ENCODE measurements around the gene LUZP4. TPM values are rescaled to one million over a fixed set of nuclear protein-coding genes. Genes with fewer than 3 reads are reported as not detected.
A peak's percentile ranks its signal among the peaks of the same experiment; 100 is the strongest.

LUZP4 gene
- total RNA-seq, 2 experiments from 2014 or later: not detected

DNA sequence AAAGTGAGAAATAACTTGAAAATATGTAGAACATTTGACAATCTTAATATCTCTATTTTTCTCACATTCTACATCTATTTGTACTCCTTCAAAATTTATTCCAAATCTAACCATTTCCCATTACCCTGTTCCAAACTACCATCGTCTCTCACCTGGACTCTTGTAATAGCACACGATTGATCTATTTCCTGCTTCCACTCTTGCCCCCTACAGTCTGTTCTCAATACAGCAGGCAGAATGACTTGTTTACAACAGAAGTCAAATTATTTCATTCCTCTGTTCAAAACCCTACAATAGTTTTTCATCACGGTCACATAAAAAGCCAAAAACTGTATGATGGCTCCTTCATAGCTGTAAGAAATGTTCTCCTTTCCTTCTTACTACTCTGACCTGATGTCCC lies 21.1 kb upstream of the LUZP4 start:
- no peaks in the 10 kb centered on the region for H3K36me3 ChIP-seq (ENCODE audit: insufficient read depth, low read length)
- H3K4me1 ChIP-seq (ENCODE audit: insufficient read depth, low read length, poor library complexity, severe bottlenecking): no peaks in the 10 kb centered on the region
- H4K20me1 ChIP-seq (ENCODE audit: insufficient read depth, low read length): no peaks in the 10 kb centered on the region
- no TSS peak for BruUV-seq (replicated peaks)
- no peaks in the 10 kb centered on the region for H3K9me2 ChIP-seq (ENCODE audit: insufficient read depth, low read length)
- no peaks in the 10 kb centered on the region for H3K79me2 ChIP-seq (ENCODE audit: insufficient read depth, low read depth, low read length)
- no peak overlapping the region for H3K27ac ChIP-seq (ENCODE audit: low read depth, low read length, poor library complexity, severe bottlenecking)
- no peaks in the 10 kb centered on the region for H3K9me3 ChIP-seq (ENCODE audit: low read length)
- no peak for DNase-seq (ENCODE audit: low spot score)
- intact Hi-C loops (cut with micrococcal nuclease; ENCODE audit: unreplicated experiment): no loop called here
- TF ChIP-seq, protein P1, sequence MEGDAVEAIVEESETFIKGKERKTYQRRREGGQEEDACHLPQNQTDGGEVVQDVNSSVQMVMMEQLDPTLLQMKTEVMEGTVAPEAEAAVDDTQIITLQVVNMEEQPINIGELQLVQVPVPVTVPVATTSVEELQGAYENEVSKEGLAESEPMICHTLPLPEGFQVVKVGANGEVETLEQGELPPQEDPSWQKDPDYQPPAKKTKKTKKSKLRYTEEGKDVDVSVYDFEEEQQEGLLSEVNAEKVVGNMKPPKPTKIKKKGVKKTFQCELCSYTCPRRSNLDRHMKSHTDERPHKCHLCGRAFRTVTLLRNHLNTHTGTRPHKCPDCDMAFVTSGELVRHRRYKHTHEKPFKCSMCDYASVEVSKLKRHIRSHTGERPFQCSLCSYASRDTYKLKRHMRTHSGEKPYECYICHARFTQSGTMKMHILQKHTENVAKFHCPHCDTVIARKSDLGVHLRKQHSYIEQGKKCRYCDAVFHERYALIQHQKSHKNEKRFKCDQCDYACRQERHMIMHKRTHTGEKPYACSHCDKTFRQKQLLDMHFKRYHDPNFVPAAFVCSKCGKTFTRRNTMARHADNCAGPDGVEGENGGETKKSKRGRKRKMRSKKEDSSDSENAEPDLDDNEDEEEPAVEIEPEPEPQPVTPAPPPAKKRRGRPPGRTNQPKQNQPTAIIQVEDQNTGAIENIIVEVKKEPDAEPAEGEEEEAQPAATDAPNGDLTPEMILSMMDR (conservative IDR thresholded peaks at IDR 0.05; ENCODE audit: low read length): 0 out of 2 replicates have a peak, but pooled peaks have one; percentile 22
- no peak for TF ChIP-seq EZH2phosphoT487 (IDR thresholded peaks at IDR 0.05; ENCODE audit: borderline replicate concordance, low read depth, low read length)
- no peak overlapping the region for H3K4me2 ChIP-seq (ENCODE audit: low read length)
- ChIA-PET POLR2A (interaction anchor here (0.6 kb wide), 1 partner anchor 24 kb away, joined by 3 read pairs; no protein-coding TSS in a partner anchor), CTCF (ENCODE audit: unreplicated experiment) (no interaction called here)
- H2AFZ ChIP-seq (ENCODE audit: low read length): no peak overlapping the region
- H3K4me3 ChIP-seq (ENCODE audit: low read depth, low read length, poor library complexity, severe bottlenecking): no peak overlapping the region

DNA sequence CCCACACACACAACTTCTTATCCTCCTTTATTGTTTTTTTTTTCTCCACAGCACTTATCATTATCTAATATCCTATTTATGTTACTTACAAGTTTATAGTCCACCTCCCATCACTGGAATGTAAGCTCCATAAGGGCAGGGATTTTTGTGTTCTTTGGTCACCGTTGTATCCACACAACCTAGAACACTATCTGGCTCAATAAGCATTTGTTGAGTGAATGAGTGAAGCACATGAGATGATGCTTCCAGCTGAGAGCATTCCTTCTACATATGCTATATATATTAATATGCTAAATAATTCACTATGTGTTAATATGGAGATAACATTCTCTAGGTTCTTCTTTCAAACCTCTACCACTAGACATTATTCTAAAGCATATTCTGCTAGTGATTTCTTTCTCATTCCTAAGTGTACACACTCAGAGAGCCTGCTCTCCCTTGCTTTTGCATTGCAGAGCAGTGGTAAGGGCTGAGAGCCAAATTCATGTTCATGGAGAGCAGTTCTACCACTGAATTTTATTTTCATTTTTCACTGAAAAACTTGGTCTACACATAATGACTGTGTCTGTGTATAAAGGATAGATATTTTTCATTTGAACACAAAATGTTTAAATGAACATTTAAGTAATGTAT lies 20.3 kb upstream of the LUZP4 start:
- no peak overlapping the region for H2AFZ ChIP-seq (ENCODE audit: low read length)
- H3K27ac ChIP-seq (ENCODE audit: low read depth, low read length, poor library complexity, severe bottlenecking): no peak overlapping the region
- no peaks in the 10 kb centered on the region for H3K9me2 ChIP-seq (ENCODE audit: insufficient read depth, low read length)
- H3K4me3 ChIP-seq (ENCODE audit: low read depth, low read length, poor library complexity, severe bottlenecking): no peak overlapping the region
- H3K4me1 ChIP-seq (ENCODE audit: insufficient read depth, low read length, poor library complexity, severe bottlenecking): no peaks in the 10 kb centered on the region
- no peaks in the 10 kb centered on the region for H3K79me2 ChIP-seq (ENCODE audit: insufficient read depth, low read depth, low read length)
- DNase-seq (ENCODE audit: low spot score): no peak
- no peak for TF ChIP-seq EZH2phosphoT487 (IDR thresholded peaks at IDR 0.05; ENCODE audit: borderline replicate concordance, low read depth, low read length)
- TF ChIP-seq, protein P1 (conservative IDR thresholded peaks at IDR 0.05; ENCODE audit: low read length): no peak
- no peaks in the 10 kb centered on the region for H4K20me1 ChIP-seq (ENCODE audit: insufficient read depth, low read length)
- ChIA-PET POLR2A (interaction anchor here (0.6 kb wide), 1 partner anchor 23 kb away, joined by 3 read pairs; no protein-coding TSS in a partner anchor), CTCF (ENCODE audit: unreplicated experiment) (no interaction called here)
- H3K9me3 ChIP-seq (ENCODE audit: low read length): no peaks in the 10 kb centered on the region
- H3K36me3 ChIP-seq (ENCODE audit: insufficient read depth, low read length): no peaks in the 10 kb centered on the region
- H3K4me2 ChIP-seq (ENCODE audit: low read length): no peak overlapping the region
- BruUV-seq (replicated peaks): no TSS peak
- intact Hi-C loops (cut with micrococcal nuclease; ENCODE audit: unreplicated experiment): no loop called here

DNA sequence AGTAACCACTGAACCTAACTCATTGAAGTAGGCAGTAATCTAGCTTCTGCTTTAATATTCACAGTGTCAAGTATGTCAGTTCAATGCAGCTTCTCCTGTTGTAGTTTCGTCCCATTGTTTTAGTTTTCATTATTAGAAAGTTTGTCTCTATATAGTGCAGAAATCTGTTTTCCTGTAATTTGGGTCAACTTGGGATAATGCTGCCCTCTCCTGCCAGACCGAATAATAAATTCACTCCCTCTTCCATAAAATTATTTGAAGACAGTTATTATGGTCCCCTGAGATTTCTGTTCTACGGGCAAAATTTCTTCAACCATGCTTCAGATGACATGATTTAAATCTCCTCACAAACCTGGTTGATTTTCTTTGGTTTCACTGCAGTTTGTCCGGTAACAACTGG lies 4.6 kb upstream of the LUZP4 start:
- H4K20me1 ChIP-seq (ENCODE audit: insufficient read depth, low read length): no peaks in the 10 kb centered on the region
- POLR2A ChIA-PET: no interaction called here
- no peaks in the 10 kb centered on the region for H3K9me3 ChIP-seq (ENCODE audit: low read length)
- H3K27ac ChIP-seq (ENCODE audit: low read depth, low read length, poor library complexity, severe bottlenecking): no peak overlapping the region
- no peak overlapping the region for H3K4me3 ChIP-seq (ENCODE audit: low read depth, low read length, poor library complexity, severe bottlenecking)
- no peak for DNase-seq (ENCODE audit: low spot score)
- H3K9me2 ChIP-seq (ENCODE audit: insufficient read depth, low read length): no peaks in the 10 kb centered on the region
- no peaks in the 10 kb centered on the region for H3K36me3 ChIP-seq (ENCODE audit: insufficient read depth, low read length)
- no peaks in the 10 kb centered on the region for H3K4me1 ChIP-seq (ENCODE audit: insufficient read depth, low read length, poor library complexity, severe bottlenecking)
- CTCF ChIA-PET (ENCODE audit: unreplicated experiment): no interaction called here
- TF ChIP-seq, protein P1 (conservative IDR thresholded peaks at IDR 0.05; ENCODE audit: low read length): no peak
- no peaks in the 10 kb centered on the region for H3K79me2 ChIP-seq (ENCODE audit: insufficient read depth, low read depth, low read length)
- intact Hi-C loops (cut with micrococcal nuclease; ENCODE audit: unreplicated experiment): no loop called here
- H2AFZ ChIP-seq (ENCODE audit: low read length): no peak overlapping the region
- no TSS peak for BruUV-seq (replicated peaks)
- H3K4me2 ChIP-seq (ENCODE audit: low read length): no peak overlapping the region
